Middle frontal gyrus (tissue), 1 donor: Measurements from ENCODE around the gene DPEP1.
"Not testable (repeated sequence)": the region's sequence is repeated elsewhere in the genome, so short reads cannot be mapped to it uniquely, and the experiment has no call there.

Experiments used
- DNase-seq: peaks from one replicate; pipeline ENCODE4 v3.0.0-alpha.2; 2015; ENCODE audit warnings: low spot score; ENCODE audit errors: extremely low spot score

DPEP1 gene

GRCh38 chr16:89577055-89577759, 36.2 kb upstream of the DPEP1 start:
- DNase-seq: no peak

GRCh38 chr16:89579351-89579750, 34.1 kb upstream of the DPEP1 start:
- DNase-seq: no peak

- DNase-seq: no peak
These were observed 32.3 kb upstream of the DPEP1 start for GRCh38 chr16:89581045-89581695.

- no peak for DNase-seq
These were observed 31.4 kb upstream of the DPEP1 start for GRCh38 chr16:89581861-89582563.

- DNase-seq: no peak
These were observed 30.7 kb upstream of the DPEP1 start for GRCh38 chr16:89582614-89583196.

GRCh38 chr16:89583197-89583894, 30.1 kb upstream of the DPEP1 start:
- DNase-seq: no peak

- DNase-seq: no peak
These were observed 29.4 kb upstream of the DPEP1 start for GRCh38 chr16:89583895-89584644.

GRCh38 chr16:89584768-89585549, 28.5 kb upstream of the DPEP1 start:
- no peak for DNase-seq

GRCh38 chr16:89586218-89586617, 27.2 kb upstream of the DPEP1 start:
- DNase-seq: no peak

GRCh38 chr16:89586853-89587252, 26.6 kb upstream of the DPEP1 start:
- no peak for DNase-seq

GRCh38 chr16:89587676-89588075, 25.8 kb upstream of the DPEP1 start:
- not testable (repeated sequence) for DNase-seq

GRCh38 chr16:89588413-89589109, 24.9 kb upstream of the DPEP1 start:
- DNase-seq: no peak

- no peak for DNase-seq
These were observed 24.1 kb upstream of the DPEP1 start for GRCh38 chr16:89589241-89589926.

- no peak for DNase-seq
These were observed 19.6 kb upstream of the DPEP1 start for GRCh38 chr16:89593841-89594240.

GRCh38 chr16:89595330-89596060, 17.9 kb upstream of the DPEP1 start:
- no peak for DNase-seq

GRCh38 chr16:89596061-89596689, 17.3 kb upstream of the DPEP1 start:
- DNase-seq: no peak

GRCh38 chr16:89596957-89597649, 16.3 kb upstream of the DPEP1 start:
- DNase-seq: no peak
